Panc1 (cell line): ENCODE measurements around the gene ADCY7. TPM values are rescaled to one million over a fixed set of nuclear protein-coding genes. Genes with fewer than 3 reads are reported as not detected.

Source experiments
- ATAC-seq: fragments of 200-7000 bp; cut with Tn5 transposase; 2 replicates; pipeline ENCODE4 v1.9.1; 2020; ENCODE audit warnings: mild to moderate bottlenecking, moderate library complexity
- BruUV-seq: library from RNA; stranded (reverse); fragments of 400-500 nt; replicated peaks from 2 replicates; lab custom pipeline; 2021; lab: Mats Ljungman, UMichigan
- CTCF ChIA-PET: fragments of 300-600 bp; sonication (Branson Sonifier 250); formaldehyde crosslinking; loops from one replicate; lab custom pipeline; 2022; ENCODE audit warnings: antibody characterized with exemption; lab: Charles Lee
- POLR2A ChIA-PET: fragments of 300-600 bp; sonication (Branson Sonifier 250); formaldehyde crosslinking; loops from one replicate; lab custom pipeline; 2022; ENCODE audit warnings: antibody characterized with exemption; lab: Charles Lee
- DNase-seq: peaks from one replicate; pipeline ENCODE4 v3.0.0-alpha.2; 2010; ENCODE audit warnings: low read depth, low spot score
- H3K27ac ChIP-seq: 2 replicates; pipeline ENCODE4 v1.5.1; 2011; ENCODE audit warnings: mild to moderate bottlenecking, low read length, inconsistent platforms
- H3K27me3 ChIP-seq: fragments of 200-500 bp; sonication (Bioruptor generic); 2 replicates; pipeline ENCODE4 v1.6.0; 2014; ENCODE audit warnings: low read length, inconsistent platforms; ENCODE audit not compliant: control insufficient read depth, insufficient read depth
- H3K36me3 ChIP-seq: fragments of 200-500 bp; sonication (Bioruptor generic); 2 replicates; pipeline ENCODE4 v1.5.1; 2014; ENCODE audit warnings: inconsistent platforms, mild to moderate bottlenecking, low read length, moderate library complexity; ENCODE audit not compliant: control insufficient read depth, insufficient read depth
- H3K4me1 ChIP-seq: 2 replicates; pipeline ENCODE4 v1.5.1; 2011; ENCODE audit warnings: inconsistent platforms, mild to moderate bottlenecking, low read length, moderate library complexity; ENCODE audit not compliant: control insufficient read depth, insufficient read depth
- H3K4me3 ChIP-seq, 2 experiments: 2 replicates each; pipeline ENCODE4 v1.5.1; 2011 to 2012; ENCODE audit warnings: low read depth in 2 of 2, low read length in 2 of 2, mild to moderate bottlenecking in 2 of 2, inconsistent platforms in 1 of 2, moderate library complexity in 1 of 2
- H3K9me3 ChIP-seq: fragments of 200-500 bp; sonication (Bioruptor generic); 2 replicates; pipeline ENCODE4 v1.5.1; 2014; ENCODE audit warnings: low read depth, mild to moderate bottlenecking, inconsistent platforms, low read length, moderate library complexity; ENCODE audit not compliant: control insufficient read depth, insufficient read depth
- CTCF ChIP-seq: fragments of 450-650 bp; IDR thresholded peaks from 2 replicates; pipeline ENCODE4 v1.5.1; 2017; ENCODE audit warnings: mild to moderate bottlenecking
- POLR2AphosphoS5 ChIP-seq: IDR thresholded peaks from 2 replicates; pipeline ENCODE4 v1.6.1; 2012; ENCODE audit warnings: mild to moderate bottlenecking, low read depth, low read length, moderate library complexity
- REST ChIP-seq, 2 experiments: IDR thresholded peaks; 2 replicates each; pipeline ENCODE4 v1.6.1; 2011 to 2012; ENCODE audit warnings: low read depth in 2 of 2, control low read depth in 1 of 2, low read length in 1 of 2, mild to moderate bottlenecking in 1 of 2, moderate library complexity in 1 of 2; ENCODE audit not compliant: insufficient read depth in 1 of 2
- SIN3A ChIP-seq: IDR thresholded peaks from 2 replicates; pipeline ENCODE4 v1.6.1; 2012; ENCODE audit warnings: low read depth, mild to moderate bottlenecking, low read length, moderate library complexity, borderline replicate concordance; ENCODE audit not compliant: insufficient read depth
- TCF7L2 ChIP-seq: IDR thresholded peaks from 2 replicates; pipeline ENCODE4 v1.6.1; 2011; ENCODE audit warnings: mild to moderate bottlenecking, low read depth, low read length, inconsistent platforms
- in situ Hi-C: cut with HindIII; loops from 2 replicates; pipeline ENCODE4 v1.10.0; 2016; ENCODE audit warnings: low sequenced_read_pairs, low pct_unique_long_range_greater_than_20kb
- intact Hi-C: fragments of 100-400 bp; cut with micrococcal nuclease; formaldehyde crosslinking; loops from one replicate; pipeline ENCODE4 v1.10.0; 2022; ENCODE audit not compliant: unreplicated experiment
- total RNA-seq: library from RNA; stranded (reverse); gene quantifications from one replicate; pipeline ENCODE4 v1.2.1, GENCODE V29; 2021; ENCODE audit not compliant: unreplicated experiment

The ADCY7 gene
- total RNA-seq, 1 experiment from 2014 or later: 6.3 TPM

GRCh38 chr16:50256604-50257003 is 9.7 kb upstream of the ADCY7 start:
- Histone ChIP-seq H3K27ac (no peak overlapping the region), H3K4me3 (no peak overlapping the region), H3K4me1 (no peaks in the 10 kb centered on the region), H3K9me3 (no peaks in the 10 kb centered on the region), H3K27me3 (no peaks in the 10 kb centered on the region), H3K36me3 (no peaks in the 10 kb centered on the region)
- ChIA-PET POLR2A (no interaction called here), CTCF (no interaction called here)
- ATAC-seq (no peak), DNase-seq (no peak)
- in situ Hi-C loops: no loop called here
- intact Hi-C loops: loop anchor here (10.0 kb wide), 1 partner anchor 788 kb away; no protein-coding TSS in a partner anchor
- TF ChIP-seq SIN3A: no peak
- TF ChIP-seq POLR2AphosphoS5: no peak
- no peak for TF ChIP-seq REST (IDR thresholded peaks at IDR 0.05; ENCODE audit: insufficient read depth in 1 of 2, low read depth in 2 of 2, low read length in 1 of 2)
- no peak for TF ChIP-seq CTCF
- TF ChIP-seq TCF7L2: no peak
- no TSS peak for BruUV-seq

DNA sequence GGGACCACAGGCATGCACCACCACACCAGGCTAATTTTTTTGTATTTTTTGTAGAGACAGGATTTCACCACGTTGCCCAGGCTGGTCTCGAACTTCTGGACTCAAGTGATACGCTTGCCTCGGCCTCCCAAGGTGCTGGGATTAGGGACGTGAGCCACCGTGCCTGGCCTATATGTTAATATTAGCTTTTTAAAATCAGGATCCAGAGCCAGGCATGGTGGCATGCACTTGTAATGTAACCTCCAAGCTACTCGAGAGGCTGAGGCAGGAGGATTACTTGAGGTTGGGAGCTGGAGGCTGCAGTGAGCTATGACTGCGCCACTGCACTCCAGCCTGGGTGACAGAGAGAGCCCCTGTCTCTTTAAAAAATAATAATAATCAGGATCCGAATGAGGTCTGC is 8.5 kb upstream of the ADCY7 start:
- Histone ChIP-seq H3K4me1 (no peaks in the 10 kb centered on the region), H3K27me3 (no peaks in the 10 kb centered on the region), H3K9me3 (no peaks in the 10 kb centered on the region), H3K4me3 (no peak overlapping the region), H3K36me3 (no peaks in the 10 kb centered on the region), H3K27ac (no peak overlapping the region)
- POLR2A ChIA-PET: interaction anchor here (0.7 kb wide), 1 partner anchor 137 kb away, joined by 6 read pairs; no protein-coding TSS in a partner anchor
- ATAC-seq (no peak), DNase-seq (no peak)
- CTCF ChIA-PET: no interaction called here
- in situ Hi-C loops: no loop called here
- TF ChIP-seq POLR2AphosphoS5 (no peak), CTCF (no peak), SIN3A (no peak), TCF7L2 (no peak), REST (IDR thresholded peaks at IDR 0.05; ENCODE audit: insufficient read depth in 1 of 2, low read depth in 2 of 2, low read length in 1 of 2) (no peak)
- intact Hi-C loops: loop anchor here (10.0 kb wide), 1 partner anchor 787 kb away; no protein-coding TSS in a partner anchor
- BruUV-seq: no TSS peak
